ENCODE data around the gene HEPN1.

HEPN1 gene

GRCh38 chr11:124915541-124916369 lies 3.3 kb upstream of the HEPN1 start:
- Histone ChIP-seq H3K9ac (ENCODE audit: low read depth, low read length) (no peak overlapping the region), H3K9me3 (ENCODE audit: insufficient read depth, low read depth, low read length) (0 out of 2 replicates have a peak, but pooled peaks cover 6% of the 10 kb centered on the region), H3K27ac (ENCODE audit: low read length) (no peak overlapping the region), H3K36me3 (ENCODE audit: insufficient read depth, low read depth, low read length) (no peaks in the 10 kb centered on the region), H3K4me1 (ENCODE audit: insufficient read depth, low read length) (no peaks in the 10 kb centered on the region), H3K4me3 (ENCODE audit: low read length) (no peak overlapping the region), H3K27me3 (ENCODE audit: insufficient read depth, low read length) (peaks cover 37% of the 10 kb centered on the region)

GRCh38 chr11:124916370-124916710 lies 2.7 kb upstream of the HEPN1 start:
- Histone ChIP-seq H3K9ac (ENCODE audit: low read depth, low read length) (no peak overlapping the region), H3K36me3 (ENCODE audit: insufficient read depth, low read depth, low read length) (no peaks in the 10 kb centered on the region), H3K27ac (ENCODE audit: low read length) (no peak overlapping the region), H3K9me3 (ENCODE audit: insufficient read depth, low read depth, low read length) (0 out of 2 replicates have a peak, but pooled peaks cover 5% of the 10 kb centered on the region), H3K4me3 (ENCODE audit: low read length) (no peak overlapping the region), H3K27me3 (ENCODE audit: insufficient read depth, low read length) (peaks cover 43% of the 10 kb centered on the region), H3K4me1 (ENCODE audit: insufficient read depth, low read length) (no peaks in the 10 kb centered on the region)

- Histone ChIP-seq H3K4me1 (ENCODE audit: insufficient read depth, low read length) (no peaks in the 10 kb centered on the region), H3K36me3 (ENCODE audit: insufficient read depth, low read depth, low read length) (no peaks in the 10 kb centered on the region), H3K4me3 (ENCODE audit: low read length) (no peak overlapping the region), H3K27ac (ENCODE audit: low read length) (no peak overlapping the region), H3K9ac (ENCODE audit: low read depth, low read length) (no peak overlapping the region), H3K9me3 (ENCODE audit: insufficient read depth, low read depth, low read length) (no peaks in the 10 kb centered on the region), H3K27me3 (ENCODE audit: insufficient read depth, low read length) (peaks cover 51% of the 10 kb centered on the region)
Observed at GRCh38 chr11:124917115-124917637, 1.9 kb upstream of the HEPN1 start.

GRCh38 chr11:124919898-124920297 lies 848 bp downstream of the HEPN1 start:
- Histone ChIP-seq H3K27ac (ENCODE audit: low read length) (no peak overlapping the region), H3K4me3 (ENCODE audit: low read length) (no peak overlapping the region), H3K36me3 (ENCODE audit: insufficient read depth, low read depth, low read length) (no peaks in the 10 kb centered on the region), H3K9me3 (ENCODE audit: insufficient read depth, low read depth, low read length) (no peaks in the 10 kb centered on the region), H3K27me3 (ENCODE audit: insufficient read depth, low read length) (peaks cover 79% of the 10 kb centered on the region), H3K4me1 (ENCODE audit: insufficient read depth, low read length) (no peaks in the 10 kb centered on the region), H3K9ac (ENCODE audit: low read depth, low read length) (no peak overlapping the region)

- no peaks in the 10 kb centered on the region for H3K9me3 ChIP-seq (ENCODE audit: insufficient read depth, low read depth, low read length)
- no peak overlapping the region for H3K27ac ChIP-seq (ENCODE audit: low read length)
- no peaks in the 10 kb centered on the region for H3K4me1 ChIP-seq (ENCODE audit: insufficient read depth, low read length)
- no peaks in the 10 kb centered on the region for H3K36me3 ChIP-seq (ENCODE audit: insufficient read depth, low read depth, low read length)
- H3K9ac ChIP-seq (ENCODE audit: low read depth, low read length): no peak overlapping the region
- peak overlapping the region; percentile 45; the same call in 1 of the 2 replicates for H3K4me3 ChIP-seq (ENCODE audit: low read length)
- peaks cover 83% of the 10 kb centered on the region for H3K27me3 ChIP-seq (ENCODE audit: insufficient read depth, low read length)
Observed at GRCh38 chr11:124920356-124920755, 1.3 kb downstream of the HEPN1 start.

- Histone ChIP-seq H3K27me3 (ENCODE audit: insufficient read depth, low read length) (peaks cover 86% of the 10 kb centered on the region), H3K9ac (ENCODE audit: low read depth, low read length) (no peak overlapping the region)
Observed at GRCh38 chr11:124920870-124921609, 2.0 kb downstream of the HEPN1 start.

GRCh38 chr11:124922831-124923230 lies 3.8 kb downstream of the HEPN1 start:
- H3K4me1 ChIP-seq (ENCODE audit: insufficient read depth, low read length): no peaks in the 10 kb centered on the region
- no peak overlapping the region for H3K27ac ChIP-seq (ENCODE audit: low read length)
- H3K9ac ChIP-seq (ENCODE audit: low read depth, low read length): no peak overlapping the region
- H3K9me3 ChIP-seq (ENCODE audit: insufficient read depth, low read depth, low read length): no peaks in the 10 kb centered on the region
- peaks cover 77% of the 10 kb centered on the region for H3K27me3 ChIP-seq (ENCODE audit: insufficient read depth, low read length)
- H3K36me3 ChIP-seq (ENCODE audit: insufficient read depth, low read depth, low read length): no peaks in the 10 kb centered on the region
- H3K4me3 ChIP-seq (ENCODE audit: low read length): no peak overlapping the region

More at GRCh38 chr11:124920870-124921609, 2.0 kb downstream of the HEPN1 start:
- Histone ChIP-seq H3K4me3 (ENCODE audit: low read length) (peak overlapping the region; percentile 45; the same call in 1 of the 2 replicates), H3K4me1 (ENCODE audit: insufficient read depth, low read length) (no peaks in the 10 kb centered on the region), H3K27ac (ENCODE audit: low read length) (no peak overlapping the region), H3K9me3 (ENCODE audit: insufficient read depth, low read depth, low read length) (no peaks in the 10 kb centered on the region), H3K36me3 (ENCODE audit: insufficient read depth, low read depth, low read length) (no peaks in the 10 kb centered on the region)

- no peak overlapping the region for H3K27ac ChIP-seq (ENCODE audit: low read length)
- no peaks in the 10 kb centered on the region for H3K4me1 ChIP-seq (ENCODE audit: insufficient read depth, low read length)
- no peaks in the 10 kb centered on the region for H3K36me3 ChIP-seq (ENCODE audit: insufficient read depth, low read depth, low read length)
- no peak overlapping the region for H3K4me3 ChIP-seq (ENCODE audit: low read length)
- peaks cover 73% of the 10 kb centered on the region for H3K27me3 ChIP-seq (ENCODE audit: insufficient read depth, low read length)
- H3K9me3 ChIP-seq (ENCODE audit: insufficient read depth, low read depth, low read length): no peaks in the 10 kb centered on the region
- H3K9ac ChIP-seq (ENCODE audit: low read depth, low read length): no peak overlapping the region
Observed at GRCh38 chr11:124923296-124923695, 4.2 kb downstream of the HEPN1 start.

- no peaks in the 10 kb centered on the region for H3K36me3 ChIP-seq (ENCODE audit: insufficient read depth, low read depth, low read length)
- H3K27me3 ChIP-seq (ENCODE audit: insufficient read depth, low read length): peaks cover 15% of the 10 kb centered on the region
- H3K9me3 ChIP-seq (ENCODE audit: insufficient read depth, low read depth, low read length): no peaks in the 10 kb centered on the region
- no peak overlapping the region for H3K9ac ChIP-seq (ENCODE audit: low read depth, low read length)
- H3K27ac ChIP-seq (ENCODE audit: low read length): no peak overlapping the region
- H3K4me3 ChIP-seq (ENCODE audit: low read length): no peak overlapping the region
- H3K4me1 ChIP-seq (ENCODE audit: insufficient read depth, low read length): no peaks in the 10 kb centered on the region
Observed at GRCh38 chr11:124928942-124929665, 10.1 kb downstream of the HEPN1 start.

GRCh38 chr11:124930799-124931198 lies 11.7 kb downstream of the HEPN1 start:
- Histone ChIP-seq H3K36me3 (ENCODE audit: insufficient read depth, low read depth, low read length) (no peaks in the 10 kb centered on the region), H3K27me3 (ENCODE audit: insufficient read depth, low read length) (no peaks in the 10 kb centered on the region), H3K4me3 (ENCODE audit: low read length) (no peak overlapping the region), H3K27ac (ENCODE audit: low read length) (no peak overlapping the region), H3K9ac (ENCODE audit: low read depth, low read length) (no peak overlapping the region), H3K9me3 (ENCODE audit: insufficient read depth, low read depth, low read length) (no peaks in the 10 kb centered on the region), H3K4me1 (ENCODE audit: insufficient read depth, low read length) (no peaks in the 10 kb centered on the region)

- Histone ChIP-seq H3K27ac (ENCODE audit: low read length) (no peak overlapping the region), H3K27me3 (ENCODE audit: insufficient read depth, low read length) (peaks cover 14% of the 10 kb centered on the region; the same call in 1 of the 2 replicates), H3K4me3 (ENCODE audit: low read length) (no peak overlapping the region), H3K4me1 (ENCODE audit: insufficient read depth, low read length) (no peaks in the 10 kb centered on the region), H3K36me3 (ENCODE audit: insufficient read depth, low read depth, low read length) (no peaks in the 10 kb centered on the region), H3K9ac (ENCODE audit: low read depth, low read length) (no peak overlapping the region), H3K9me3 (ENCODE audit: insufficient read depth, low read depth, low read length) (no peaks in the 10 kb centered on the region)
Observed at GRCh38 chr11:124934862-124935547, 16.0 kb downstream of the HEPN1 start.
